Spleen (tissue), 13 donors: ENCODE results near the gene ZSCAN1. TPM values are rescaled to one million over a fixed set of nuclear protein-coding genes. Genes with fewer than 3 reads are reported as not detected.

Experiments
- DNase-seq: peaks from one replicate; pipeline ENCODE4 v3.0.0-alpha.2; 2020
- H3K27ac ChIP-seq, 8 donors: fragments of 200-600 bp; sonication (generic) in 7 of 8; 1 replicate in 4 of 8; 2 replicates in 4 of 8; pipeline versions ENCODE4 v1.5.0 to v1.8.0; 2016 to 2021; ENCODE audit warnings: inconsistent platforms in 4 of 8, mild to moderate bottlenecking in 4 of 8, moderate library complexity in 1 of 8
- H3K27me3 ChIP-seq, 7 donors: fragments of 200-600 bp; sonication (generic) in 6 of 7; replicated peaks in 1 of 7; 1 replicate in 4 of 7; 2 replicates in 3 of 7; pipeline versions ENCODE4 v1.5.0 to v1.8.0; 2016 to 2021; ENCODE audit warnings: inconsistent platforms in 3 of 7, mild to moderate bottlenecking in 1 of 7
- H3K36me3 ChIP-seq, 6 donors: fragments of 200-600 bp; sonication (generic) in 5 of 6; 1 replicate in 4 of 6; 2 replicates in 2 of 6; pipeline versions ENCODE4 v1.5.0 to v1.8.0; 2016 to 2021; ENCODE audit warnings: inconsistent platforms in 2 of 6
- H3K4me1 ChIP-seq, 6 donors: fragments of 200-600 bp; sonication (generic) in 5 of 6; 1 replicate in 3 of 6; 2 replicates in 3 of 6; pipeline versions ENCODE4 v1.5.0 to v1.8.0; 2016 to 2021; ENCODE audit warnings: inconsistent platforms in 3 of 6
- H3K4me3 ChIP-seq, 8 donors: fragments of 200-600 bp; sonication (generic) in 7 of 8; 1 replicate in 4 of 8; 2 replicates in 4 of 8; pipeline versions ENCODE4 v1.5.0 to v1.8.0; 2016 to 2021; ENCODE audit warnings: inconsistent platforms in 4 of 8, mild to moderate bottlenecking in 4 of 8, moderate library complexity in 2 of 8
- H3K9me3 ChIP-seq, 8 donors: fragments of 200-600 bp; sonication (generic) in 7 of 8; 1 replicate in 4 of 8; 2 replicates in 4 of 8; pipeline versions ENCODE4 v1.5.0 to v1.8.0; 2016 to 2021; ENCODE audit warnings: inconsistent platforms in 4 of 8
- CTCF ChIP-seq, 11 experiments: fragments of 200-600 bp in 7 of 11; fragments of 450-650 bp in 4 of 11; sonication (generic) in 4 of 11; IDR thresholded peaks in 8 of 11; conservative IDR thresholded peaks in 3 of 11; 1 replicate in 7 of 11; 2 replicates in 4 of 11; pipeline versions ENCODE4 v1.4.0 to v1.8.0; 2016 to 2021; ENCODE audit warnings: antibody characterized with exemption in 11 of 11, inconsistent platforms in 4 of 11, mild to moderate bottlenecking in 1 of 11
- POLR2A ChIP-seq, 3 donors: fragments of 450-650 bp; IDR thresholded peaks; one replicate each; pipeline ENCODE4 v1.5.1; 2017; ENCODE audit warnings: antibody characterized with exemption in 3 of 3, mild to moderate bottlenecking in 1 of 3
- POLR2AphosphoS5 ChIP-seq, 3 donors: sonication (generic); formaldehyde crosslinking; IDR thresholded peaks; one replicate each; pipeline ENCODE4 v1.5.1; 2017; ENCODE audit warnings: antibody characterized with exemption in 3 of 3
- WGBS, 5 donors: extraction: QIAGEN DNeasy Blood & Tissue Kit in 3 of 5; methylation state at CpG; one replicate each; pipeline versions ENCODE4 v1.1.5 to v1.1.7; 2013 to 2018; 5-methylcytosine and 5-hydroxymethylcytosine counted together
- intact Hi-C: fragments of 100-400 bp; cut with DNase I; formaldehyde crosslinking; loops from one replicate; pipeline ENCODE4 v1.15.0; 2023; ENCODE audit warnings: low total_unique reads
- long read RNA-seq, 2 donors: transcript quantifications; one replicate each; lab custom pipeline, GENCODE V29; 2026
- polyA plus RNA-seq, 3 donors: library from polyadenylated mRNA; stranded (reverse); fragments of 200-250 nt; gene quantifications; one replicate each; pipeline ENCODE4 v1.2.1, GENCODE V29; 2013
- total RNA-seq, 7 donors: library from RNA; depleted of rRNA in 3 of 7; stranded (reverse); fragments of >200 nt in 3 of 7; fragmentation: NEBNext Ultra II Directional in 4 of 7; extraction: Animal tissue kit (Norgen Biotek cat#: 25700) in 4 of 7; gene quantifications; one replicate each; pipeline versions ENCODE4 v1.1.0 to v1.2.1, GENCODE V29; 2016 to 2021
- donor health status: healthy with polysubstance abuse.
- donor health status: DM: no; HTN: no; CAD: no; lungs with moderate emphysema.
- donor health status: DM: no; HTN: no; CAD: no.
- donor health status: Bipolar disorder and iron deficiency.
- donor health status: healthy.
- donor health status: DM: no; HTN: no; CAD: no.
- donor health status: DM: yes; HTN: yes; CAD: no.

ZSCAN1 gene, protein sequence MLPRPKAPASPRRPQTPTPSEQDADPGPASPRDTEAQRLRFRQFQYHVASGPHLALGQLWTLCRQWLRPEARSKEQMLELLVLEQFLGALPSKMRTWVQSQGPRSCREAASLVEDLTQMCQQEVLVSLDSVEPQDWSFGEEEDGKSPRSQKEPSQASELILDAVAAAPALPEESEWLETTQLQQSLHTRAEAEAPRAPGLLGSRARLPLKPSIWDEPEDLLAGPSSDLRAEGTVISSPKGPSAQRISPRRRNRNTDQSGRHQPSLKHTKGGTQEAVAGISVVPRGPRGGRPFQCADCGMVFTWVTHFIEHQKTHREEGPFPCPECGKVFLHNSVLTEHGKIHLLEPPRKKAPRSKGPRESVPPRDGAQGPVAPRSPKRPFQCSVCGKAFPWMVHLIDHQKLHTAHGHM
- total RNA-seq (not detected), polyA plus RNA-seq (under 1 TPM in 2 of 3 donors, not detected in 1; 0.08 to 0.24 TPM)
- long read RNA-seq, donor 1 = 0 reads
- long read RNA-seq, donor 2 = 0 reads

DNA sequence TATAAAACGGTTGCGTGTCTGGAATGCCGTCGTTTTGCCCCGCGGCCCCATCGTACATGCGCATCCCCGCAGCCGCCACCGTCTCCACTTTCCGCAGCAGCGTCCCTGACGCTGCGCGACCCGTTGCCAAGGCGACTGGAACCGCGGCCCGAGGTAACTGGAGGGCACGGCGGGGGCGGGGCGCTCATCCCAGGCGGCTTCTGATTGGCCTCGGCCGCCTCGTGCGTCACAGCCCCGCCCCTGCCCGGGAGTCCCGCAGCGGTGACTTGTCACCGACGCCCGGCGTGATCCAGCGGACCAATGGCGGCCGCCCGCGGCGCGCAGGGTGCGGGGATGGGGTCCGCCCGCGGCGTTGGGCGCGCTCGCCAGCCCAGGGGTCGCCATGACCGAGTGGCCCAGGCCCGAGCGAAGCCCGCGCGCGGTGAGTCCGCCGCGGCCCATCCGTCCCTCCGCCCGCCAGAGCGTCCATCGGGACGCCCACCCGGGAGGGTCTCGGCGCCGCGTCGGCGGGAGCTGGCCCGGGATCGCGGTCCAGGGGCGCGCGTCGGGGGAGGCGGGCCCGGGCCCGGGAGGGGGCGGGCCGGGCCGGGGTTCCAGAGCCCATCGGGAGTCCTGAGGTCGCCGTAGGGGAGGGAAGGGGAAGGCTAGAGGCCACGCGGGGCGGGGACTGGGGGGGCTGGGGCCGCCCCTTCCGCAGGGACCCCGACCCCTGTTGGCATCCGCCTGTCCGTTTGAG is at the start of gene ZSCAN1:
ZSCAN1 (plus strand) TSS at position 285 of the 736 bp plus-strand sequence. CDS start 3,812 bp downstream, outside the sequence.
- peaks cover 0 to 58% (median 19%) of the 10 kb centered on the region in 7 donors for H3K27me3 ChIP-seq
- no peaks in the 10 kb centered on the region for H3K36me3 ChIP-seq
- peak; percentile 77 for DNase-seq
- peaks cover 0 to 6% (median 0%) of the 10 kb centered on the region in 6 donors for H3K4me1 ChIP-seq
- H3K4me3 ChIP-seq = peak within 1 kb of the TSS; percentile 15 to 66 (median 30)
- peaks cover 0 to 99% (median 70%) of the 10 kb centered on the region in 8 donors for H3K9me3 ChIP-seq
- intact Hi-C loops = no loop called here
- H3K27ac ChIP-seq = peak within 1 kb of the TSS in 1 of 8 donors; percentile 34
- no peak for TF ChIP-seq POLR2A (IDR thresholded peaks at IDR 0.05)
- TF ChIP-seq POLR2AphosphoS5 (IDR thresholded peaks at IDR 0.05) = peak in 2 of 3 donors; percentile 48 to 64
- 5 to 22% (median 5%) methylated on average over 26 to 101 of the region's 101 CpGs for WGBS, 5 donors

- Histone ChIP-seq H3K36me3 (peaks cover 24 to 100% (median 70%) of the 10 kb centered on the region in 6 donors), H3K27me3 (no peaks in the 10 kb centered on the region), H3K27ac (no peak overlapping the region), H3K9me3 (peaks cover 23 to 100% (median 99%) of the 10 kb centered on the region in 8 donors), H3K4me1 (no peaks in the 10 kb centered on the region), H3K4me3 (no peak overlapping the region)
- TF ChIP-seq CTCF (IDR thresholded peaks at IDR 0.05 in 8 of 11, conservative IDR thresholded peaks at IDR 0.05 in 3 of 11) = no peak
- TF ChIP-seq POLR2A (IDR thresholded peaks at IDR 0.05) = no peak
- no peak for TF ChIP-seq POLR2AphosphoS5 (IDR thresholded peaks at IDR 0.05)
- DNase-seq = no peak
- intact Hi-C loops = no loop called here
- WGBS, 5 donors = 0 to 97% (median 96%) methylated on average over 1 of the region's 1 CpG
Measured at GRCh38 chr19:57992841-57993240, 41.0 kb upstream of the ZSCAN1 start.

- intact Hi-C loops = no loop called here
- Histone ChIP-seq H3K27ac (no peak overlapping the region), H3K4me1 (peaks cover 11 to 48% (median 28%) of the 10 kb centered on the region in 6 donors), H3K4me3 (peak overlapping the region in 1 of 8 donors; percentile 76), H3K9me3 (peaks cover 9 to 86% (median 79%) of the 10 kb centered on the region in 8 donors), H3K36me3 (peaks cover 6 to 79% (median 67%) of the 10 kb centered on the region in 6 donors), H3K27me3 (no peaks in the 10 kb centered on the region)
- TF ChIP-seq POLR2AphosphoS5 (IDR thresholded peaks at IDR 0.05) (no peak), CTCF (IDR thresholded peaks at IDR 0.05 in 8 of 11, conservative IDR thresholded peaks at IDR 0.05 in 3 of 11) (no peak), POLR2A (IDR thresholded peaks at IDR 0.05) (no peak)
- 96 to 99% (median 98%) methylated on average over 4 of the region's 4 CpGs for WGBS, 5 donors
- no peak for DNase-seq
Measured at GRCh38 chr19:58000677-58001076, 33.1 kb upstream of the ZSCAN1 start.

- intact Hi-C loops = no loop called here
- Histone ChIP-seq H3K27ac (peak overlapping the region; percentile 88 to 98 (median 93)), H3K36me3 (peaks cover 10 to 79% (median 67%) of the 10 kb centered on the region in 6 donors)
Measured at GRCh38 chr19:58001895-58002369, 31.9 kb upstream of the ZSCAN1 start.

More at GRCh38 chr19:58001895-58002369, 31.9 kb upstream of the ZSCAN1 start:
- no peak for DNase-seq
- no peaks in the 10 kb centered on the region for H3K27me3 ChIP-seq
- peaks cover 6 to 86% (median 79%) of the 10 kb centered on the region in 8 donors for H3K9me3 ChIP-seq
- peaks cover 11 to 48% (median 28%) of the 10 kb centered on the region in 6 donors for H3K4me1 ChIP-seq
- 3 to 20% (median 7%) methylated on average over 22 to 23 of the region's 23 CpGs for WGBS, 5 donors
- TF ChIP-seq POLR2AphosphoS5 (IDR thresholded peaks at IDR 0.05) (no peak), POLR2A (IDR thresholded peaks at IDR 0.05) (no peak), CTCF (IDR thresholded peaks at IDR 0.05 in 8 of 11, conservative IDR thresholded peaks at IDR 0.05 in 3 of 11) (no peak)
- H3K4me3 ChIP-seq = peak overlapping the region; percentile 63 to 85 (median 77)
